Lower leg skin (tissue), 3 donors: ENCODE measurements around the gene PRICKLE2.

ENCODE experiments used
- CTCF ChIP-seq, 3 donors: fragments of 450-650 bp; IDR thresholded peaks; one replicate each; pipeline ENCODE4 v1.5.1; 2016; ENCODE audit warnings: antibody characterized with exemption in 3 of 3, mild to moderate bottlenecking in 3 of 3, moderate library complexity in 2 of 3
- POLR2A ChIP-seq, 2 donors: fragments of 450-650 bp; IDR thresholded peaks; one replicate each; pipeline ENCODE4 v1.6.1; 2016 to 2017; ENCODE audit warnings: antibody characterized with exemption in 2 of 2, mild to moderate bottlenecking in 1 of 2, moderate library complexity in 1 of 2

GRCh38 chr3:64145438-64145837 is 79.8 kb downstream of the PRICKLE2 start:
- TF ChIP-seq CTCF (IDR thresholded peaks at IDR 0.05) (no peak), POLR2A (IDR thresholded peaks at IDR 0.05) (no peak)
